HG02678 (cell line): ENCODE results near the gene CRYBA2.

Experiments
- ATAC-seq: cut with Tn5 transposase; IDR thresholded peaks from one replicate; pipeline ENCODE4 v1.9.1; 2021; ENCODE audit warnings: mild to moderate bottlenecking, moderate library complexity; ENCODE audit not compliant: unreplicated experiment

Gene CRYBA2

GRCh38 chr2:218993345-218994315 is at the start of gene CRYBA2:
Gene CRYBA2 (minus strand): TSS chr2:218993422. CDS start chr2:218993176, 246 bp downstream.
- no peak for ATAC-seq

DNA sequence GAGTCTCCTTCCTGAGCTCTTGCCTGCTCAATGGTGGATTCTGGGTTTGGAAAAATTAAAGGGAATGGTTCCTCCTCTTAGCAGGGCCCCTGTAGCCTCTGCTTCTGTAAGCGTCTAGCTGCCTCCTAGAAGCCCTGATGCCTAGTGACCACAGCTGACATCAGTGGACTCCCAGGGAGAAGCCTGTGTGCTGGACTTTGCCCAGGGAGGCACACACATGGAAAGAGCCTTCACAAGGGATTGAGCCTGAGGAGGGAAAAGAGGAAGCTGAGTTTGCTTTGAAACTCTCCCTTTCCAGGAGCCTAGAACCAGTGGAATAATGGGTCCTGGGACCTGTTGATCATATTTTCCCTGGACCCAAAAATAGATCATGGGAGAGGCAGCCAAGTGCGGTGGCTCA is 49.5 kb upstream of the CRYBA2 start:
- ATAC-seq, result no peak

DNA sequence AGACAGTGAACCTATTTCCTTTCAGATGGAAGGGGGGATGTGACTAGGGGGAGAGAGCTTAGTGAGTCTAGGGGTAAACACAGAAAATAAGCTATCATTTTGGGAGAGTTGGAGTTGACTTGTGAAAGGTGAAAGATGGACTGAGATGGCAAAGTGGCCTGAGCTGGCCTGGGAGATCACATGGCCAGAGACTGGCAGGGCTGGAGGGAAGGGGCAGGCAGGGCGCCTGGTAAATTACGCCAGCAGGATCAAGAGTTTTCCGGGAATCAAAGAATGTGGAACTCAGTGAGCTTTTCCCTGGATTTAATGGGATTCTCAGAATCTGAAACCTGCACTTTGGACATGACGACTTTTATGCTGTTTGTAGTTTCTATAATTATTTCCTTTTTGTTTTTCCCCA is 48.9 kb upstream of the CRYBA2 start:
- ATAC-seq, result no peak

GRCh38 chr2:219041252-219041651 is 48.0 kb upstream of the CRYBA2 start, which contains the start of gene CFAP65:
Gene CFAP65 (minus strand): TSS chr2:219041516. CDS start chr2:219039048, 2,468 bp downstream.
- ATAC-seq, result no peak

- no peak for ATAC-seq
Measured at GRCh38 chr2:219038600-219038999, 45.4 kb upstream of the CRYBA2 start.

GRCh38 chr2:219037783-219038499 is 44.7 kb upstream of the CRYBA2 start:
- no peak for ATAC-seq

DNA sequence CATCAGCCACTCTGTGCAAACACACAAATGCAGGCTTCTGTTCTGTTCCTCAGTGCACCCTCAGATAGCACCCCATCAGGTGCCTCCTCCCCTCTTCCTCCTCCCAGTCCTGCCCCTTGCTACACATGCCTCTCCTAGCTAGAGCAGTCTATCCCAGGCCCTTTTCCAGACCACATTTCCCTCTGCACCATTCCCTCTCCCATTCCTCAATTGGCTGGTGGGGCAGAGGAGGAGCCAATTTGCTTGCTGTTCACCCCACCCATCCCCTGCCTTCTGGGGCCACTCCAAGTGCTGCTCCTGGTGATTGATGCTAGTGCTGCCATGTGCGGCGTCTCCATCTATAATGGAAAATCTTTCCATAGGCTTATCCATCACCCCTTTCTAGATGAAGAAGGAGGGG is 42.7 kb upstream of the CRYBA2 start:
- ATAC-seq, result no peak

GRCh38 chr2:219034823-219035222 is 41.6 kb upstream of the CRYBA2 start:
- ATAC-seq, result no peak

DNA sequence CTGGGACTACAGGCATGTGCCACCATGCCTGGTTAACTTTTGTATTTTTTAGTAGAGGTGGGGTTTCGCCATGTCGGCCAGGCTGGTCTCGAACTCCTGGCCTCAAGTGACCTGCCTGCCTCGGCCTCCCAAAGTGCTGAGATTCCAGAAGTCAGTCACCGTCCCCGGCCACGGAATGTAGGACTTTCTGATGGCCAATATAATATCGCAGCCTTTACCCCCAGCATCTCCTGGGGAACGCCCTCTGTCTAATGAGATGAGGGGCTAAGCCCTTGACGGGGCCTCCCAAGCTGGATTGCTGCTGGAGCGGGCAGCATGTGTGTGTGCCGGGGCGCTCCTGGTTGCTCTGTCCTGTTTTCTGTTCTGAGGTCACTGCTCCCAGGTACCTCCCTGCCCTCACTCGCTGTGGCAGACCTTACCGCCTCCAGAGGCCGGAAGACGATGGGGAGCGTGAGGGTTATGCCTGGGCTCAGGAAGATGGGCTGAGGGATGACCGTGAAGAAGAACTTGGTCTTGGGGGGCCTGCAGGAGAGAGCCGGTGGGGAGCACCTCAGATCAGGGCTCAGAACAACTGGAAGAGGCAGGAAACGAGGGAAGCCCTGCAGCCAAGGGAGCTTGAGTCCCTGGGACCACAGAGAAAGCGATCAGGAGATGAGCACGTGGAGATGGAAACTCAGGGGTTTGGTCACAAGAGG is 39.0 kb upstream of the CRYBA2 start:
- ATAC-seq, result no peak

GRCh38 chr2:219031005-219031738 is 38.0 kb upstream of the CRYBA2 start:
- no peak for ATAC-seq

DNA sequence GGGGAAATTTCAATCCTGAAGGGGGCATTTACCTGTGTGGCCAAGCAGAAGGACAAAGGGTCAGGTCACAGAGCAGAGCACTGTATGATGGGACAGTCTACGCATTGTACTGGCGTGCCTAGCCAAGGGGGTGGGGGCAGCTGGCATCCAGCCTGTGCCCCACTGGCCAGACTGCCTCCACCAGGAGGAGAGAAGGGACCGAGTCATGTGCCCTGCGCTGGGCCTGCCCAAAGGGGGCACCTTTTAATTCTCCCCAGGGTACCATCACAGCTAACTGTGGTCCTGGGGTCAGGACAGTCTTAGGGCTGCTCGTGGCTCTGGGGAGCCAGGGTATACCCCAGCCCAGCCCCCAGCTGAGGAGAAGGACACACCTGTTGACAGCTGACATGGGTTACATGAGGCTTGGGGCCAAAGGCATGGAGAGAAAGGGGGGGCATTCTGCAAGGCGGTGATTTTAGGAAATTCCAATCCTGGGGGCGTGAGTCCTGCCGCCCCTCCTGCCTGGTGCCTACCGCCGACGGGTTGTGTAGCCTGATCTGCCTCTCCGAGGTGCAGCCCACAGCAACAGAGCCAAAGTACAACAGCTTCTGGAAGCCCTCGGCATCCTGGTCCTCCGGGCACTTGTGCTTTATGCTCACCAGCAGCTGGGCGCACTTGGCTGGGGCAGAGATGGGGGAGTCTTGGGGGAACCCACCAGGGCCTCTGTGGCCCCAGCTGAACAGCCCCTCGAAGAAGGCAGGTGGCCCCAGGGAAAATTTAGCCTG is 37.1 kb upstream of the CRYBA2 start:
- ATAC-seq, result no peak

DNA sequence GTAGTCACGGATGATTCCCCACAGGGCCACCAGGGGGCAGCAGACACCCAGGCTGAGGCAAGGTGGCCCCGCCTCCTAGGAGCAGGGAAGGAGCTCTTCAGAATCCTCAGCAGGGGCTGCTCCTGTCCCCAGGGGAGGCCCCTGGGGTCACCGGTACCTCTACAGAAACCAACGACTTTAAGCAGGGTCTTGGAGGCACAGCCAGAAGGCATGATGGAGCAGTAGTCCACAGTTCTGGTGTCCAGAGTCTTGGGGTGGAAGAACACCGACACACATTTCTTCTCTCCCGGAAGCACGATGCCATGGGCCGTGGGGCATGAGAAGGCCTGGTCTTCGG is 36.6 kb upstream of the CRYBA2 start:
- peak; percentile 77 for ATAC-seq

GRCh38 chr2:219028996-219029828 is 36.0 kb upstream of the CRYBA2 start:
- no peak for ATAC-seq

GRCh38 chr2:219028141-219028540 is 34.9 kb upstream of the CRYBA2 start:
- no peak for ATAC-seq

GRCh38 chr2:219027511-219028055 is 34.4 kb upstream of the CRYBA2 start:
- no peak for ATAC-seq

GRCh38 chr2:219026946-219027345 is 33.7 kb upstream of the CRYBA2 start:
- ATAC-seq, result no peak

GRCh38 chr2:219025637-219026585 is 32.7 kb upstream of the CRYBA2 start:
- ATAC-seq, result no peak

DNA sequence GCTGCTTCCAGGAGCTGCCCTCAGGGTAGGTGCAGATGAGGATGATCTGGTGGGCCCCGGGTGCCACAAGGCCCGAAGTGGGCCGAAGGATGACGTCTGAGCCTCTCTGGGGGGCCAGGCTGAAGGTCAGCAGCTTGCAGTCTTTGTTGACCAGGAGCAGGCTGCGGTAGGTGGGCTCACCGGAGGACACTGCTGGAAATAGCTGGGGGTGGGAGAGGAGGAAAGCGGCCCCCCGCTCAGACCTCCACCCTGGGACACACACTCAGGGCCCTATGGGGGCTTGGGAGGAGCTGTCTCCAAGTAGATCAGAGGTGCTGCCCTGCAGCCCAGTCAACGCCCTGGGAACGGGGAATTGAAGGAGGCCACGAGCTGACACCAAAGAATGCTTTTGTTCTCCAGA is 30.8 kb upstream of the CRYBA2 start:
- no peak for ATAC-seq
